Measurements from ENCODE around the gene MRPL10. TPM values are rescaled to one million over a fixed set of nuclear protein-coding genes. Genes with fewer than 3 reads are reported as not detected.

Gene MRPL10
- total RNA-seq, 2 experiments from 2014 or later, result 46.9 to 51.9 TPM

GRCh38 chr17:47803751-47804150 lies 27.6 kb downstream of the MRPL10 start:
- DNase-seq, result no peak
- ChIA-PET POLR2A (no interaction called here), CTCF (interaction anchor here (0.8 kb wide), 1 partner anchor 11 kb away, joined by 3 read pairs; no protein-coding TSS in a partner anchor)

GRCh38 chr17:47803201-47803600 lies 28.1 kb downstream of the MRPL10 start:
- Mint-ChIP-seq H3K27me3 (no peaks in the 10 kb centered on the region), H3K9me3 (no peaks in the 10 kb centered on the region), H3K27ac (no peak overlapping the region), H3K36me3 (ENCODE audit: low read depth) (peaks cover 3% of the 10 kb centered on the region), H3K4me1 (no peaks in the 10 kb centered on the region), H3K4me3 (no peak overlapping the region)
- CTCF ChIA-PET, result no interaction called here
- no peak for DNase-seq
- POLR2A ChIA-PET, result no interaction called here

More at GRCh38 chr17:47803751-47804150, 27.6 kb downstream of the MRPL10 start:
- Mint-ChIP-seq H3K36me3 (ENCODE audit: low read depth) (peaks cover 5% of the 10 kb centered on the region), H3K27me3 (no peaks in the 10 kb centered on the region), H3K27ac (no peak overlapping the region), H3K9me3 (no peaks in the 10 kb centered on the region), H3K4me3 (no peak overlapping the region), H3K4me1 (no peaks in the 10 kb centered on the region)

- H3K9me3 Mint-ChIP-seq, result no peaks in the 10 kb centered on the region
- peaks cover 1% of the 10 kb centered on the region for H3K36me3 Mint-ChIP-seq (ENCODE audit: low read depth)
- peak; percentile 73 for DNase-seq
- no peaks in the 10 kb centered on the region for H3K4me1 Mint-ChIP-seq
- H3K4me3 Mint-ChIP-seq, result no peak overlapping the region
- CTCF ChIA-PET, result interaction anchor here (0.8 kb wide), 1 partner anchor 12 kb away, joined by 3 read pairs; no protein-coding TSS in a partner anchor
- H3K27me3 Mint-ChIP-seq, result no peaks in the 10 kb centered on the region
- POLR2A ChIA-PET, result no interaction called here
- no peak overlapping the region for H3K27ac Mint-ChIP-seq
Measured at GRCh38 chr17:47802341-47803022, 28.9 kb downstream of the MRPL10 start.

- H3K4me3 Mint-ChIP-seq, result no peak overlapping the region
- ChIA-PET CTCF (interaction anchor here (0.8 kb wide), 1 partner anchor 13 kb away, joined by 3 read pairs; no protein-coding TSS in a partner anchor), POLR2A (no interaction called here)
- H3K36me3 Mint-ChIP-seq (ENCODE audit: low read depth), result no peaks in the 10 kb centered on the region
- no peaks in the 10 kb centered on the region for H3K9me3 Mint-ChIP-seq
- no peaks in the 10 kb centered on the region for H3K4me1 Mint-ChIP-seq
- no peak overlapping the region for H3K27ac Mint-ChIP-seq
- DNase-seq, result no peak
- peaks cover 1% of the 10 kb centered on the region for H3K27me3 Mint-ChIP-seq
Measured at GRCh38 chr17:47801906-47802305, 29.4 kb downstream of the MRPL10 start.

GRCh38 chr17:47801176-47801765 lies 30.1 kb downstream of the MRPL10 start:
- POLR2A ChIA-PET, result no interaction called here
- H3K27ac Mint-ChIP-seq, result no peak overlapping the region

GRCh38 chr17:47800686-47801085 lies 30.7 kb downstream of the MRPL10 start:
- Mint-ChIP-seq H3K36me3 (ENCODE audit: low read depth) (no peaks in the 10 kb centered on the region), H3K27me3 (peaks cover 1% of the 10 kb centered on the region), H3K9me3 (no peaks in the 10 kb centered on the region), H3K4me1 (no peaks in the 10 kb centered on the region), H3K27ac (no peak overlapping the region), H3K4me3 (no peak overlapping the region)
- ChIA-PET CTCF (no interaction called here), POLR2A (no interaction called here)
- no peak for DNase-seq

More at GRCh38 chr17:47801176-47801765, 30.1 kb downstream of the MRPL10 start:
- Mint-ChIP-seq H3K27me3 (peaks cover 1% of the 10 kb centered on the region), H3K4me3 (no peak overlapping the region), H3K36me3 (ENCODE audit: low read depth) (no peaks in the 10 kb centered on the region), H3K4me1 (no peaks in the 10 kb centered on the region), H3K9me3 (no peaks in the 10 kb centered on the region)
- no peak for DNase-seq
- CTCF ChIA-PET, result no interaction called here

GRCh38 chr17:47797797-47798196 lies 33.5 kb downstream of the MRPL10 start:
- no peak for DNase-seq
- peaks cover 26% of the 10 kb centered on the region for H3K27me3 Mint-ChIP-seq
- H3K9me3 Mint-ChIP-seq, result no peaks in the 10 kb centered on the region
- ChIA-PET POLR2A (no interaction called here), CTCF (interaction anchor here (1.1 kb wide), 1 partner anchor 100 kb away, joined by 3 read pairs; no protein-coding TSS in a partner anchor)
- H3K27ac Mint-ChIP-seq, result no peak overlapping the region
- H3K4me3 Mint-ChIP-seq, result no peak overlapping the region
- no peaks in the 10 kb centered on the region for H3K36me3 Mint-ChIP-seq (ENCODE audit: low read depth)
- H3K4me1 Mint-ChIP-seq, result no peaks in the 10 kb centered on the region

GRCh38 chr17:47792979-47793378 lies 38.4 kb downstream of the MRPL10 start:
- Mint-ChIP-seq H3K4me1 (peaks cover 9% of the 10 kb centered on the region), H3K9me3 (no peaks in the 10 kb centered on the region), H3K27ac (no peak overlapping the region), H3K27me3 (peaks cover 61% of the 10 kb centered on the region), H3K36me3 (ENCODE audit: low read depth) (no peaks in the 10 kb centered on the region), H3K4me3 (no peak overlapping the region)
- DNase-seq, result no peak
- CTCF ChIA-PET, result no interaction called here
- POLR2A ChIA-PET, result no interaction called here

- H3K27ac Mint-ChIP-seq, result no peak overlapping the region
- POLR2A ChIA-PET, result no interaction called here
- H3K4me3 Mint-ChIP-seq, result no peak overlapping the region
- H3K27me3 Mint-ChIP-seq, result peaks cover 63% of the 10 kb centered on the region
- DNase-seq, result no peak
- H3K4me1 Mint-ChIP-seq, result peaks cover 9% of the 10 kb centered on the region
- no peaks in the 10 kb centered on the region for H3K36me3 Mint-ChIP-seq (ENCODE audit: low read depth)
- H3K9me3 Mint-ChIP-seq, result no peaks in the 10 kb centered on the region
- CTCF ChIA-PET, result no interaction called here
Measured at GRCh38 chr17:47792457-47792856, 38.9 kb downstream of the MRPL10 start.

GRCh38 chr17:47791025-47791424 lies 40.3 kb downstream of the MRPL10 start:
- H3K9me3 Mint-ChIP-seq, result no peaks in the 10 kb centered on the region
- ChIA-PET CTCF (interaction anchor here (1.1 kb wide), 1 partner anchor 100 kb away, joined by 3 read pairs; no protein-coding TSS in a partner anchor), POLR2A (no interaction called here)
- no peak for DNase-seq
- H3K27ac Mint-ChIP-seq, result no peak overlapping the region
- H3K27me3 Mint-ChIP-seq, result peaks cover 64% of the 10 kb centered on the region
- H3K36me3 Mint-ChIP-seq (ENCODE audit: low read depth), result no peaks in the 10 kb centered on the region
- H3K4me1 Mint-ChIP-seq, result peaks cover 9% of the 10 kb centered on the region
- H3K4me3 Mint-ChIP-seq, result no peak overlapping the region

- Mint-ChIP-seq H3K27ac (no peak overlapping the region), H3K27me3 (peaks cover 60% of the 10 kb centered on the region), H3K36me3 (ENCODE audit: low read depth) (no peaks in the 10 kb centered on the region), H3K9me3 (no peaks in the 10 kb centered on the region), H3K4me1 (peaks cover 9% of the 10 kb centered on the region), H3K4me3 (peak overlapping the region; percentile 23)
- ChIA-PET CTCF (interaction anchor here (0.6 to 1.2 kb wide), 12 partner anchors 8 to 127 kb away, joined by 3 to 6 read pairs (median 4); no protein-coding TSS in a partner anchor), POLR2A (interaction anchor here (0.5 kb wide), 1 partner anchor 8 kb away, joined by 3 read pairs; no protein-coding TSS in a partner anchor)
- DNase-seq, result peak; percentile 49
Measured at GRCh38 chr17:47789611-47790561, 41.5 kb downstream of the MRPL10 start.

- H3K4me1 Mint-ChIP-seq, result peaks cover 9% of the 10 kb centered on the region
- H3K27me3 Mint-ChIP-seq, result peaks cover 45% of the 10 kb centered on the region
- peak; percentile 57 for DNase-seq
- no peak overlapping the region for H3K4me3 Mint-ChIP-seq
- no peaks in the 10 kb centered on the region for H3K36me3 Mint-ChIP-seq (ENCODE audit: low read depth)
- ChIA-PET POLR2A (no interaction called here), CTCF (interaction anchor here (0.6 to 1.5 kb wide), 6 partner anchors 12 to 59 kb away, joined by 3 to 4 read pairs (median 3); partner anchors contain the start of gene SCRN2)
- H3K27ac Mint-ChIP-seq, result no peak overlapping the region
- no peaks in the 10 kb centered on the region for H3K9me3 Mint-ChIP-seq
Measured at GRCh38 chr17:47785538-47786123, 45.7 kb downstream of the MRPL10 start.

Measured in activated CD4-positive, alpha-beta T cell treated with anti-CD3 and anti-CD28 coated beads, Interleukin-2, amount 10 ng/mL, durations not matched to agents 7 days and 5 days (primary cell).